Measurements from ENCODE around the gene GGA3.
"Not testable (repeated sequence)": the region's sequence is repeated elsewhere in the genome, so short reads cannot be mapped to it uniquely, and the experiment has no call there.

Gene GGA3

GRCh38 chr17:75271955-75272847 lies 10.8 kb upstream of the GGA3 start:
- no peak for DNase-seq (ENCODE audit: low read depth)

- no peak for DNase-seq (ENCODE audit: low read depth)
Measured at GRCh38 chr17:75271233-75271954, 10.0 kb upstream of the GGA3 start.

- DNase-seq (ENCODE audit: low read depth), result peak; percentile 43
Measured at GRCh38 chr17:75270966-75271232, 9.5 kb upstream of the GGA3 start, which contains the start of gene MIF4GD. TSS of gene MIF4GD (minus strand) at chr17:75271231. CDS start at chr17:75270195, 1,036 bp downstream.

GRCh38 chr17:75270218-75270965 lies 9.0 kb upstream of the GGA3 start:
- peak; percentile 80 for DNase-seq (ENCODE audit: low read depth)

GRCh38 chr17:75269844-75270217 lies 8.4 kb upstream of the GGA3 start:
- DNase-seq (ENCODE audit: low read depth), result no peak

- DNase-seq (ENCODE audit: low read depth), result no peak
Measured at GRCh38 chr17:75267411-75268232, 6.2 kb upstream of the GGA3 start.

GRCh38 chr17:75267153-75267410 lies 5.7 kb upstream of the GGA3 start:
- DNase-seq (ENCODE audit: low read depth), result no peak

GRCh38 chr17:75266316-75267152 lies 5.1 kb upstream of the GGA3 start:
- DNase-seq (ENCODE audit: low read depth), result no peak

- DNase-seq (ENCODE audit: low read depth), result no peak
Measured at GRCh38 chr17:75265614-75266315, 4.4 kb upstream of the GGA3 start.

GRCh38 chr17:75263055-75263454 lies 1.6 kb upstream of the GGA3 start:
- DNase-seq (ENCODE audit: low read depth), result no peak

GRCh38 chr17:75262112-75262606 lies 753 bp upstream of the GGA3 start:
- peak; percentile 42 for DNase-seq (ENCODE audit: low read depth)

GRCh38 chr17:75260641-75261335 lies 618 bp downstream of the GGA3 start:
- peak; percentile 51 for DNase-seq (ENCODE audit: low read depth)

GRCh38 chr17:75257228-75257627 lies 4.2 kb downstream of the GGA3 start:
- not testable (repeated sequence) for DNase-seq (ENCODE audit: low read depth)

GRCh38 chr17:75255954-75256698 lies 5.3 kb downstream of the GGA3 start:
- DNase-seq (ENCODE audit: low read depth), result peak; percentile 55

- no peak for DNase-seq (ENCODE audit: low read depth)
Measured at GRCh38 chr17:75252039-75252816, 9.2 kb downstream of the GGA3 start.

- DNase-seq (ENCODE audit: low read depth), result peak; percentile 74
Measured at GRCh38 chr17:75250009-75250471, 11.4 kb downstream of the GGA3 start.

GRCh38 chr17:75249564-75249963 lies 11.8 kb downstream of the GGA3 start:
- no peak for DNase-seq (ENCODE audit: low read depth)

- no peak for DNase-seq (ENCODE audit: low read depth)
Measured at GRCh38 chr17:75246404-75246803, 15.0 kb downstream of the GGA3 start.
